VCaP (cell line): Measurements from ENCODE around the gene MAP3K14.

Experiments
- H3K27ac ChIP-seq: fragments of 450-650 bp; 2 replicates; pipeline ENCODE4 v1.5.1; 2017
- CTCF ChIP-seq: fragments of 450-650 bp; conservative IDR thresholded peaks from 2 replicates; pipeline ENCODE4 v1.5.1; 2017; ENCODE audit warnings: mild to moderate bottlenecking, moderate library complexity

Gene MAP3K14

GRCh38 chr17:45255358-45255757 is 61.5 kb downstream of the MAP3K14 start:
- TF ChIP-seq CTCF = no peak
- H3K27ac ChIP-seq = no peak overlapping the region

- no peak for TF ChIP-seq CTCF
- peak overlapping the region; percentile 5; the same call in 1 of the 2 replicates for H3K27ac ChIP-seq
These were observed 62.9 kb downstream of the MAP3K14 start for GRCh38 chr17:45253879-45254278.

GRCh38 chr17:45253237-45253636 is 63.6 kb downstream of the MAP3K14 start:
- H3K27ac ChIP-seq = peak overlapping the region; percentile 86

- no peak for TF ChIP-seq CTCF
- H3K27ac ChIP-seq = peak overlapping the region; percentile 86
These were observed 64.9 kb downstream of the MAP3K14 start for GRCh38 chr17:45251931-45252330.

GRCh38 chr17:45248132-45248957 is 68.5 kb downstream of the MAP3K14 start:
- no peak for TF ChIP-seq CTCF
- peak overlapping the region; percentile 95 for H3K27ac ChIP-seq

GRCh38 chr17:45247429-45248131 is 69.2 kb downstream of the MAP3K14 start:
- H3K27ac ChIP-seq = peak overlapping the region; percentile 95
- TF ChIP-seq CTCF = no peak

- TF ChIP-seq CTCF = peak; percentile 86
- peak overlapping the region; percentile 95 for H3K27ac ChIP-seq
These were observed 69.9 kb downstream of the MAP3K14 start for GRCh38 chr17:45246861-45247428.

GRCh38 chr17:45246338-45246737 is 70.5 kb downstream of the MAP3K14 start:
- TF ChIP-seq CTCF = no peak
- peak overlapping the region; percentile 95 for H3K27ac ChIP-seq
